Measurements from ENCODE around the gene TMEM223. TPM values are rescaled to one million over a fixed set of nuclear protein-coding genes. Genes with fewer than 3 reads are reported as not detected.

TMEM223 gene
- total RNA-seq, 1 experiment from 2014 or later = 22.2 TPM

DNA sequence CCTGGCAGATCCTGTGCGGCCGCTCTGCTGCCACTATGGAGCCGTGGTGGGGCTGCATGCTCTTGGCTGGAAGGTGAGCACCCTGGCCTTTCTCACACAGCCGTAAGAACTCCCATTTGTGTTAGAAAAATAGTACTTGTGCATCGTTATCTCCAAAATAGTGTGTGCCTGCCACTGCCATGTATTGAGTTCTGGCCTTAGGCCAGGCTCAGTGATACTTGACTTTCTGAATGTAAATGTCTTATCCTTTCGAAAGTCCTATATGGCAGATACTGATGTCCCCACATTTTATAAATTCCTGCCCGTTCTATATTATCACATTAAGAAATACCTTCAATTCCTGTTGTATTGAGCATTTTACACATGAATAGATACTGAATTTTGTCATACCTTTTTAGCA lies 9.1 kb downstream of the TMEM223 start:
- no peak overlapping the region for H2BK5ac ChIP-seq (ENCODE audit: insufficient read length, low read length)
- H3K14ac ChIP-seq (ENCODE audit: insufficient read depth, low read length) = no peak overlapping the region
- no peak for DNase-seq
- no peak overlapping the region for H3T11ph ChIP-seq (ENCODE audit: low read length)
- Mint-ChIP-seq H3K27me3 (ENCODE audit: low read depth) (no peaks in the 10 kb centered on the region), H3K27ac (no peak overlapping the region), H3K4me3 (no peak overlapping the region), H3K36me3 (ENCODE audit: insufficient read depth in 1 of 3, low read depth in 3 of 3) (peaks cover 29 to 66% (median 48%) of the 10 kb centered on the region in 3 experiments), H3K9me3 (no peaks in the 10 kb centered on the region), H3K4me1 (peaks cover 4 to 9% of the 10 kb centered on the region in 2 experiments)
- no peak overlapping the region for H2BK20ac ChIP-seq (ENCODE audit: low read depth, low read length, poor library complexity, severe bottlenecking)
- TF ChIP-seq, protein P1, sequence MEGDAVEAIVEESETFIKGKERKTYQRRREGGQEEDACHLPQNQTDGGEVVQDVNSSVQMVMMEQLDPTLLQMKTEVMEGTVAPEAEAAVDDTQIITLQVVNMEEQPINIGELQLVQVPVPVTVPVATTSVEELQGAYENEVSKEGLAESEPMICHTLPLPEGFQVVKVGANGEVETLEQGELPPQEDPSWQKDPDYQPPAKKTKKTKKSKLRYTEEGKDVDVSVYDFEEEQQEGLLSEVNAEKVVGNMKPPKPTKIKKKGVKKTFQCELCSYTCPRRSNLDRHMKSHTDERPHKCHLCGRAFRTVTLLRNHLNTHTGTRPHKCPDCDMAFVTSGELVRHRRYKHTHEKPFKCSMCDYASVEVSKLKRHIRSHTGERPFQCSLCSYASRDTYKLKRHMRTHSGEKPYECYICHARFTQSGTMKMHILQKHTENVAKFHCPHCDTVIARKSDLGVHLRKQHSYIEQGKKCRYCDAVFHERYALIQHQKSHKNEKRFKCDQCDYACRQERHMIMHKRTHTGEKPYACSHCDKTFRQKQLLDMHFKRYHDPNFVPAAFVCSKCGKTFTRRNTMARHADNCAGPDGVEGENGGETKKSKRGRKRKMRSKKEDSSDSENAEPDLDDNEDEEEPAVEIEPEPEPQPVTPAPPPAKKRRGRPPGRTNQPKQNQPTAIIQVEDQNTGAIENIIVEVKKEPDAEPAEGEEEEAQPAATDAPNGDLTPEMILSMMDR (conservative IDR thresholded peaks at IDR 0.05) = no peak
- no peak overlapping the region for H4K91ac ChIP-seq (ENCODE audit: insufficient read length, low read depth, low read length)
- no peak overlapping the region for H2AK5ac ChIP-seq (ENCODE audit: insufficient read length, low read length)
- H4K20me1 ChIP-seq (ENCODE audit: control insufficient read depth, insufficient read depth, insufficient read length) = no peaks in the 10 kb centered on the region
- H3K9ac ChIP-seq (ENCODE audit: extremely low read depth, insufficient read length, low read length) = no peak overlapping the region
- H3K4me1 ChIP-seq (ENCODE audit: insufficient read depth, low read length) = no peaks in the 10 kb centered on the region
- H3K56ac ChIP-seq (ENCODE audit: insufficient read length, low read depth, low read length) = no peak overlapping the region
- no peaks in the 10 kb centered on the region for H3K79me2 ChIP-seq (ENCODE audit: insufficient read depth, low read length)
- H3K4ac ChIP-seq (ENCODE audit: low read depth, low read length) = no peak overlapping the region
- peaks cover 3% of the 10 kb centered on the region for H3K23me2 ChIP-seq (ENCODE audit: insufficient read length, low read depth, low read length, poor library complexity, severe bottlenecking)
- no peak overlapping the region for H2BK120ac ChIP-seq (ENCODE audit: low read depth, low read length, poor library complexity, severe bottlenecking)
- no peak overlapping the region for H3K4me2 ChIP-seq (ENCODE audit: insufficient read depth, insufficient read length, low read length)
- H2BK12ac ChIP-seq (ENCODE audit: insufficient read length, low read depth, low read length) = no peak overlapping the region
- no CpG with 5 or more reads among the region's 7 CpGs for WGBS (ENCODE audit: extremely low coverage, insufficient read length, low lambda C conversion rate)
- H3K79me1 ChIP-seq (ENCODE audit: insufficient read depth, low read depth, low read length, poor library complexity, severe bottlenecking) = no peaks in the 10 kb centered on the region
- no peak overlapping the region for H3K27ac ChIP-seq (ENCODE audit: insufficient read length, low read depth, low read length)
- no peak overlapping the region for H3K18ac ChIP-seq (ENCODE audit: insufficient read length, low read depth, low read length)
- H3K9me3 ChIP-seq (ENCODE audit: control insufficient read depth, low read depth, low read length) = no peaks in the 10 kb centered on the region
- H2AFZ ChIP-seq (ENCODE audit: low read length) = no peak overlapping the region
- H4K5ac ChIP-seq (ENCODE audit: insufficient read length, low read depth, low read length) = no peak overlapping the region
- H3K23ac ChIP-seq (ENCODE audit: insufficient read length, low read depth, low read length) = no peak overlapping the region
- no peak overlapping the region for H2BK15ac ChIP-seq (ENCODE audit: low read depth, low read length)
- no peak overlapping the region for H4K8ac ChIP-seq (replicated peaks; ENCODE audit: insufficient read length, low read depth, low read length)
- H3K27me3 ChIP-seq (ENCODE audit: insufficient read depth, low read length) = no peaks in the 10 kb centered on the region

Measured in H9 (cell line).